Measurements from ENCODE around the gene RMRP.

The RMRP gene

GRCh38 chr9:35684921-35685320, 27.1 kb upstream of the RMRP start (continued):
- no peak for TF ChIP-seq ZNF19 (tag by site-specific recombination; IDR thresholded peaks at IDR 0.05; ENCODE audit: low read depth)

DNA sequence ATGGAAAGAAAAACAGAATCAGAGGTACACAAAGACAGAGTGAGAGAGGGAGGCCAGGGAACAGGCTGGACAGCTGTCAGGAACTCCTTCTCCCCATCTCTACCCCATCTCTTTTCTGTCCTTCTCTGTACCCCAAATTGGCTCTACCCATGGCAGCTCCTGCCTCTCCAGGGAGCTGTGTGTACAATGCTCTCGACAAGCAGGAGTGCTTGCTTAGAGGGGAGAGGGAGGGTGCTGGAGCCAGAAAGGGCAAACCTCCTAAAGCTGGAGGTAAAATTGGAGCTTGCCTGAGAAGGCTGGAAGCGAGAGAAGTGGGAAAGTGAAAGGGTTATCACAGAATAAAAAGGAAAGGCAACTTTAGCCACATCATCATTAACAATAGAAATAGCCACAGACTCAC, 25.5 kb upstream of the RMRP start:
- POLR2A ChIA-PET = interaction anchor here (1.0 to 1.1 kb wide), 2 partner anchors 11 to 18 kb away, joined by 4 to 8 read pairs; partner anchors contain the start of gene ARHGEF39
- no peak overlapping the region for H3K27ac ChIP-seq (ENCODE audit: extremely low read depth, low read depth, low read length)
- no peak for TF ChIP-seq ZNF366 (tag by site-specific recombination; conservative IDR thresholded peaks at IDR 0.05)
- TF ChIP-seq BCL11A (tag by site-specific recombination; IDR thresholded peaks at IDR 0.05; ENCODE audit: low read depth) = no peak
- TF ChIP-seq, protein P1, sequence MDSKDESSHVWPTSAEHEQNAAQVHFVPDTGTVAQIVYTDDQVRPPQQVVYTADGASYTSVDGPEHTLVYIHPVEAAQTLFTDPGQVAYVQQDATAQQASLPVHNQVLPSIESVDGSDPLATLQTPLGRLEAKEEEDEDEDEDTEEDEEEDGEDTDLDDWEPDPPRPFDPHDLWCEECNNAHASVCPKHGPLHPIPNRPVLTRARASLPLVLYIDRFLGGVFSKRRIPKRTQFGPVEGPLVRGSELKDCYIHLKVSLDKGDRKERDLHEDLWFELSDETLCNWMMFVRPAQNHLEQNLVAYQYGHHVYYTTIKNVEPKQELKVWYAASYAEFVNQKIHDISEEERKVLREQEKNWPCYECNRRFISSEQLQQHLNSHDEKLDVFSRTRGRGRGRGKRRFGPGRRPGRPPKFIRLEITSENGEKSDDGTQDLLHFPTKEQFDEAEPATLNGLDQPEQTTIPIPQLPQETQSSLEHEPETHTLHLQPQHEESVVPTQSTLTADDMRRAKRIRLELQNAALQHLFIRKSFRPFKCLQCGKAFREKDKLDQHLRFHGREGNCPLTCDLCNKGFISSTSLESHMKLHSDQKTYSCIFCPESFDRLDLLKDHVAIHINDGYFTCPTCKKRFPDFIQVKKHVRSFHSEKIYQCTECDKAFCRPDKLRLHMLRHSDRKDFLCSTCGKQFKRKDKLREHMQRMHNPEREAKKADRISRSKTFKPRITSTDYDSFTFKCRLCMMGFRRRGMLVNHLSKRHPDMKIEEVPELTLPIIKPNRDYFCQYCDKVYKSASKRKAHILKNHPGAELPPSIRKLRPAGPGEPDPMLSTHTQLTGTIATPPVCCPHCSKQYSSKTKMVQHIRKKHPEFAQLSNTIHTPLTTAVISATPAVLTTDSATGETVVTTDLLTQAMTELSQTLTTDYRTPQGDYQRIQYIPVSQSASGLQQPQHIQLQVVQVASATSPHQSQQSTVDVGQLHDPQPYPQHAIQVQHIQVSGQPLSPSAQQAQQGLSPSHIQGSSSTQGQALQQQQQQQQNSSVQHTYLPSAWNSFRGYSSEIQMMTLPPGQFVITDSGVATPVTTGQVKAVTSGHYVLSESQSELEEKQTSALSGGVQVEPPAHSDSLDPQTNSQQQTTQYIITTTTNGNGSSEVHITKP (tag by site-specific recombination; IDR thresholded peaks at IDR 0.05) = no peak
- TF ChIP-seq PRDM4 (tag by site-specific recombination; IDR thresholded peaks at IDR 0.05) = no peak
- TF ChIP-seq GLI2 (tag by site-specific recombination; IDR thresholded peaks at IDR 0.05; ENCODE audit: borderline replicate concordance, low read depth) = no peak
- TF ChIP-seq, protein P2, sequence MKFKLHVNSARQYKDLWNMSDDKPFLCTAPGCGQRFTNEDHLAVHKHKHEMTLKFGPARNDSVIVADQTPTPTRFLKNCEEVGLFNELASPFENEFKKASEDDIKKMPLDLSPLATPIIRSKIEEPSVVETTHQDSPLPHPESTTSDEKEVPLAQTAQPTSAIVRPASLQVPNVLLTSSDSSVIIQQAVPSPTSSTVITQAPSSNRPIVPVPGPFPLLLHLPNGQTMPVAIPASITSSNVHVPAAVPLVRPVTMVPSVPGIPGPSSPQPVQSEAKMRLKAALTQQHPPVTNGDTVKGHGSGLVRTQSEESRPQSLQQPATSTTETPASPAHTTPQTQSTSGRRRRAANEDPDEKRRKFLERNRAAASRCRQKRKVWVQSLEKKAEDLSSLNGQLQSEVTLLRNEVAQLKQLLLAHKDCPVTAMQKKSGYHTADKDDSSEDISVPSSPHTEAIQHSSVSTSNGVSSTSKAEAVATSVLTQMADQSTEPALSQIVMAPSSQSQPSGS (tag by site-specific recombination; IDR thresholded peaks at IDR 0.05; ENCODE audit: low read depth) = no peak
- TF ChIP-seq, protein P3, sequence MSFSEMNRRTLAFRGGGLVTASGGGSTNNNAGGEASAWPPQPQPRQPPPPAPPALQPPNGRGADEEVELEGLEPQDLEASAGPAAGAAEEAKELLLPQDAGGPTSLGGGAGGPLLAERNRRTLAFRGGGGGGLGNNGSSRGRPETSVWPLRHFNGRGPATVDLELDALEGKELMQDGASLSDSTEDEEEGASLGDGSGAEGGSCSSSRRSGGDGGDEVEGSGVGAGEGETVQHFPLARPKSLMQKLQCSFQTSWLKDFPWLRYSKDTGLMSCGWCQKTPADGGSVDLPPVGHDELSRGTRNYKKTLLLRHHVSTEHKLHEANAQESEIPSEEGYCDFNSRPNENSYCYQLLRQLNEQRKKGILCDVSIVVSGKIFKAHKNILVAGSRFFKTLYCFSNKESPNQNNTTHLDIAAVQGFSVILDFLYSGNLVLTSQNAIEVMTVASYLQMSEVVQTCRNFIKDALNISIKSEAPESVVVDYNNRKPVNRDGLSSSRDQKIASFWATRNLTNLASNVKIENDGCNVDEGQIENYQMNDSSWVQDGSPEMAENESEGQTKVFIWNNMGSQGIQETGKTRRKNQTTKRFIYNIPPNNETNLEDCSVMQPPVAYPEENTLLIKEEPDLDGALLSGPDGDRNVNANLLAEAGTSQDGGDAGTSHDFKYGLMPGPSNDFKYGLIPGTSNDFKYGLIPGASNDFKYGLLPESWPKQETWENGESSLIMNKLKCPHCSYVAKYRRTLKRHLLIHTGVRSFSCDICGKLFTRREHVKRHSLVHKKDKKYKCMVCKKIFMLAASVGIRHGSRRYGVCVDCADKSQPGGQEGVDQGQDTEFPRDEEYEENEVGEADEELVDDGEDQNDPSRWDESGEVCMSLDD (tag by site-specific recombination; IDR thresholded peaks at IDR 0.05) = no peak
- TF ChIP-seq EGR2 (tag by site-specific recombination; IDR thresholded peaks at IDR 0.05; ENCODE audit: low read depth) = no peak
- no peak for TF ChIP-seq ZNF549 (tag by site-specific recombination; IDR thresholded peaks at IDR 0.05)
- TF ChIP-seq ZNF677 (tag by site-specific recombination; IDR thresholded peaks at IDR 0.05) = no peak
- TF ChIP-seq ZNF146 (tag by site-specific recombination; IDR thresholded peaks at IDR 0.05) = no peak
- TF ChIP-seq ZNF580 (tag by site-specific recombination; IDR thresholded peaks at IDR 0.05) = no peak
- TF ChIP-seq SP3 (tag by site-specific recombination; IDR thresholded peaks at IDR 0.05) = no peak
- CTCF ChIA-PET = interaction anchor here (0.6 to 2.3 kb wide), 6 partner anchors 9 to 25 kb away, joined by 3 to 14 read pairs (median 4); partner anchors contain the start of genes CCDC107 and RMRP
- H3K4me1 ChIP-seq (ENCODE audit: control insufficient read depth, insufficient read depth, low read length) = 0 out of 2 replicates have a peak, but pooled peaks cover under 1% of the 10 kb centered on the region
- no peaks in the 10 kb centered on the region for H3K9me3 ChIP-seq (ENCODE audit: control insufficient read depth, insufficient read depth, low read depth, low read length)
- H3K36me3 ChIP-seq (ENCODE audit: control insufficient read depth in 2 of 2, insufficient read depth in 1 of 2, low read length in 2 of 2) = peaks cover 0 to 32% of the 10 kb centered on the region in 2 experiments; a peak in 1 of 3 replicates
- no peak overlapping the region for H3K4me3 ChIP-seq (ENCODE audit: low read depth, low read length)

Data from HEK293 (cell line).